ENCODE data around the gene NEIL3.
A peak's percentile ranks its signal among the peaks of the same experiment; 100 is the strongest.
"Not testable (repeated sequence)": the region's sequence is repeated elsewhere in the genome, so short reads cannot be mapped to it uniquely, and the experiment has no call there.

Gene NEIL3

DNA sequence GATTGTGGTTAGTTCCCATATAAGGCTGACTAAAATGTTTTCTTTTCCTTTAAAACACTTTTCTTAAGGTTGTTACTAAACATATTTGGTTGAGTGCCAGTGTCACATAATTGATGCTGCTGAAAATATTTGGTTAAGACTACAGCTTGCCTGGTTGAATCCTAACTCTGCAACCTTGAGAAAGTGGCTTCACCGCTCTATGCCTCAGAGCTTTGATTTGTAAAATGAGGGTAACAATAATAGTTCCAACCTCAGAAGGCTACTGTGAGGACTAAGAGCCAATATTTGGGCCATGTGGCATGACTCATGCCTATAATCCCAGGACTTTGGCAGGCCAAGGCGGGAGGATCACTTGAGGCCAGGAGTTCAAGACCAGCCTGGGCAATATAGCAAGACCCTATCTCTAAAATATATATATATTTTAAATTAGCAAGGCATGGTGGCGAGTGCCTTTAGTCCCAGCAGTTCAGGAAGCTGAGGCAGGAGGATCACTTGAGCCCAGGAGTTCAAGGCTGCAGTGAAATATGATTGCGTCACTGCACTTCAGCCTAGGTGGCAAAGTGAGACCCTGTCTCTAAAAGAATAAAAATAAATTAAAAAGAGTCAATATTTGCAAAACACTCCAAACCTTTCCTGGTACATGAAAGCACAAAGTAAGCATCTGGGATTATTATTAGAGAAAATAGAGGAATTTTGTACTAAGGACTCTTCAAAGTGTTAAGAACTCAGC lies 7.1 kb upstream of the NEIL3 start:
- no peak for DNase-seq

- DNase-seq: no peak
Observed at GRCh38 chr4:177304094-177304493, 5.6 kb upstream of the NEIL3 start.

GRCh38 chr4:177304864-177305263 lies 4.8 kb upstream of the NEIL3 start:
- DNase-seq: not testable (repeated sequence)

DNA sequence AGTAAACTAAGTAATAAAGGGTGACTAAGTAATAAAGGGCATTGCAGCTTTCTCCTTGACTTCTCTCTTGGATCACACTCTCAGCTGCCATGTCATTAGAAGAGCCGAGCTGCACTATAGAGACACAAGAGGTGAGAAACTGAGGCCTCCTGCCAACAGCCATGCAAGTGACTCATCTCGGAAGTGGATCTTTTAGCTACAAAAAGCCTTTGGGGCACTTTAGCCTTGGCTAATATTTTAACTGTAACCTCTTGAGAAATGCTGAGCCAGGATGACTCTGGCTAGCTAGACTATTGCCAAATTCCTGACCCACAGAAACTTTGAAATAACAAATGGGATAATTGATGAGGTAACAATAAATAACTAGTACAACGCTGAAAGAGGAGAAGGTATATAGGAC lies 1.5 kb upstream of the NEIL3 start:
- DNase-seq: peak in 1 of 5 experiments; percentile 40

DNA sequence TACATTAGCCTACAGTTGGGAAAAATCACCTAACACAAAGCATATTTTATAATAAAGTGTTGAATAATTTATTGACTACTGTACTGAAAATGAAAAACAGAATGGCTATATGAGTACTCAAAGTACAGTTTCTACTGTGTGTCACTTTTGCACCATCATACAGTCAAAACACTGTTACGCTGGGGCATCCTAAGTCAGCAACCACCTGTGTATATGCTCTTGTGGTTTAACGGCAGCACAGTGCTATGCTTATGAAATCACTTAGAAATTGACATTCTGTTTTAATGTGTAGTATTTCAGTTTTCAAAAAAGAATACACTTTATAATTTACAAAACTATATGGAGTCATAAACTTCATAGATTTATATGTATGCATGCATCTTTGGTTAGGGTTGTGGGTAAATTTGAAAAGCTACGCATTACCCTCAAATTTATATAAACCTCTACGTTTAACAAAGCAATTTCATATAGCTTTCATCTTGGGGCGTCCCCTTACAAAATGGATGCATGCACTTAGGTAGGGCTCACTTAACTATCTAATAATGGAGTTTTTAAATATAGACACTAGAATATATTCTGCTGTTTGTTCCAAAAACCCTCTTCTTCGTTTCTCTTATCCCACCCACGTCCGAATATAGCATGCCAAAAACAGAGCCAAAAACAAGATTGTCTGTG lies 690 bp upstream of the NEIL3 start:
- DNase-seq: peak in 1 of 5 experiments; percentile 93

DNA sequence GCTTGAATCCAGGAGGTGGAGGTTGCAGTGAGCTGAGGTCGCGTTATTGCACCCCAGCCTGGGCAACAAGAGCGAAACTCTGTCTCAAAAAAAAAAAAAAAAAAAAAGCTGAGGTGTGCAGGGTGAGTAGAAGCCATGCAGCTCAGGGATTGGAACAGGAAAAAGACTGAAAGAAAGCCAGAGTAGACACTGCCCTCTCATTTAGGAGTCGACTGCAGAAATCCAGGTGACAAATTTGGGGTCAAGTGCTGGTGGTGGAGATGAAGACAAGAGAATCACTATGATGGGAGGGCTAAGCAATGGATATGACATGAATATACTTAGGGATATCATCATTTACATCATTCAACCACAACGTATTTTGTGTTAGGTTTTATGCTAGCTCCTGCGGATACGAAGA lies 1.9 kb downstream of the NEIL3 start:
- DNase-seq: no peak

GRCh38 chr4:177313263-177313662 lies 3.6 kb downstream of the NEIL3 start:
- no peak for DNase-seq

DNA sequence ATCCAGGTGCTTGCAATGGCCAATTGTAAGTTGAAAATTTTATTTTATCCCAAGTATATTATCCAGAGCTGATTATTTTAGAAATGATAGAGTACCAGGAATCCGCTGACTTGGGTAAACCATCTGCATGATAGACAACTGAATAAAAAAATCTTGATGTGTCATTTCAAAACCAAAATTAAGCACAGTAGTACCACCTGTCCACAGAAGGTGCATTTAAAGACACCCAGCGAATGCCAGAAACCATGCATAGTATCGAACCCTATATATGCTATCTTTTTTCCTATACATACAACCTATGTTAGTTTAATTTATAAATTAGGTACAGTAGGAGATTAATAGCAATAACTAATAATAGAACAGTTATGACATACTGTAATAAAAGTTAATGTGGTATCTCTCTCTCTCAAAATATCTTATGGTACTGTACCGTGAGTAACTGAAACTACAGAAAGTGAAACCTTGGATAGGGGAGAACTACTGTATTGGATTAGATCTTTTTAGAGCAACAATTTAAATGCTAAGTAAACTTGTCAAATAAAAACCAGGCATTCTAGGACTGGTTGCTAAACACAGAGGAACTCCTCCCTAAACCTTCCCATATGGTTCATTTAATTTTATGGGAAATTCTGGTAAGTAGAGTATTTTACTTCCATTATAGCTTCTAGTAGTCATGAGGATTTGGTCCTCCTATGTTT lies 6.2 kb downstream of the NEIL3 start:
- peak in 1 of 5 experiments; percentile 51 for DNase-seq

- DNase-seq: no peak
Observed at GRCh38 chr4:177320721-177321120, 11.0 kb downstream of the NEIL3 start.

DNA sequence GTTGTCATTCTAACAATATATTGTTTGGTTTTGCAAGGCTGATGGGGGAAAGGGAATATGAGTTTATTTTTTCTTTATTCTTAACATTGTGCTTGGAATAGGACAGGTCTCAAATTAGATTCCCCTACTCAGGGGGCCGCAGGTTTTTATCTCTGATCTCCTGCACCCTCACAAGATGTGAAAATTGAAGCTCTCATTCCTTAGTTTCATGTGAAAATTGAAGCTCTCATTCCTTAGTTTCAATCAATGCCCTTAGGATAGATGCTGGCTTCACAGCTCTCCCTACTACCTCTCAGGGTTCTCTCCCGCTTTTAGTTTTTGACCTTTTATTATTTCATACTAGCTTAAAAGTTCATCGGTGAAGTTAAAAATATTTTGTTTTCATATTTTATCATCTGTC lies 12.0 kb downstream of the NEIL3 start:
- no peak for DNase-seq

DNA sequence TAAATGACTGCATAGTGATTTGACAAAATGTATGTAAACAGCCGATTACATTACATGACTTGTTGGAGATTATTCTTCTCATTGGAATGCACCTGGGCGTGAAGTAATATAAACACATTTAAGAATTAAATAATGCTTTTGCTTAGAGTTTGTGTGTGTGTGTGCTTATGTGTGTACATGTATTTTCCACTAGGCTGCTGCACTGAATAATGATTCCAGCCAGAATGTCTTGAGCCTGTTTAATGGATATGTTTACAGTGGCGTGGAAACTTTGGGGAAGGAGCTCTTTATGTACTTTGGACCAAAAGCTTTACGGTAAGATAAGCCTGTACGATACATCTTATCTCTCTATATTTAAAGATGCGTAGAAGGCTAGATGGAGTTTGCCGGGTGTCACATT lies 12.6 kb downstream of the NEIL3 start:
- no peak for DNase-seq

DNA sequence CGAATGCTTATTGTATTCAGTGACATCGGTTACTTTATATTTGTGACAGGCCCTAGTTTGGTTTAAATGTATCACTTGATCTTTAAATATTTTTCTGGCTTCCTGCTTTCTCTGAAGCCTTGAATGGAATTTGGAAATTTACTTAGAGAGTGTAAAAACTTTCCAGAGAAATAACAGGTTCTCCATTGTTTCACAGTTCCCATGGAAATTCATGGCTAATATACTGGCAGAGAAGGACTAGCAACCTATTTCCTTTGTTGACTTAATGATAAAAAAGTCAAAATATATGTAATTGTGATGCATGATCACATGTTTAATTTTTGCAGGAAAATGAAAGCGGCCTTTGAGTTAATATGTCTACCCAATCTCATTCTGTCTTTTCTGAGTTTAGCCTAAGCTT lies 13.2 kb downstream of the NEIL3 start:
- no peak for DNase-seq

- no peak for DNase-seq
Observed at GRCh38 chr4:177323416-177323815, 13.7 kb downstream of the NEIL3 start.

DNA sequence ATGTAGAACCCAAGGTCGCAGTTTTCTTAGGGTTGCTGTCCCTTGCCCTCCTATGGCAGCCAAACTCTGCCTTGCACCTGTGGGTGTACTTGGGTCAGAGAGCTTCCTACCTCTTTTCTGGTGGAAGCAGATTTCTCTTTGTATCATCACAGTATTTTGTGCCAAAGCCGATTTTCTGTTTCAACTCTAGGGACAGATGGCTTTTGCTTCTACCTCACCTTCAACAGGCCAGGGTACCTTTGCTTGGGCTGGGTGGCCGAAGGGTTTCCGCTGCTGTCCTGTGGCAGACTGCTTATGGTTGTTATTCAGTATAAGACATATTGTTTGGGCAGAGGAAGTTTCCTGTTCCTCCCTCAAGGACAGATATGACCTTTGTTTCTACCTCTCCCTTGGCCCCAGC lies 22.4 kb downstream of the NEIL3 start:
- no peak for DNase-seq

GRCh38 chr4:177339477-177340374 lies 30.1 kb downstream of the NEIL3 start:
- DNase-seq: peak in 2 of 5 experiments; percentile 7 to 79

GRCh38 chr4:177348348-177348747 lies 38.7 kb downstream of the NEIL3 start:
- DNase-seq: no peak

GRCh38 chr4:177349191-177349590 lies 39.5 kb downstream of the NEIL3 start:
- no peak for DNase-seq

DNA sequence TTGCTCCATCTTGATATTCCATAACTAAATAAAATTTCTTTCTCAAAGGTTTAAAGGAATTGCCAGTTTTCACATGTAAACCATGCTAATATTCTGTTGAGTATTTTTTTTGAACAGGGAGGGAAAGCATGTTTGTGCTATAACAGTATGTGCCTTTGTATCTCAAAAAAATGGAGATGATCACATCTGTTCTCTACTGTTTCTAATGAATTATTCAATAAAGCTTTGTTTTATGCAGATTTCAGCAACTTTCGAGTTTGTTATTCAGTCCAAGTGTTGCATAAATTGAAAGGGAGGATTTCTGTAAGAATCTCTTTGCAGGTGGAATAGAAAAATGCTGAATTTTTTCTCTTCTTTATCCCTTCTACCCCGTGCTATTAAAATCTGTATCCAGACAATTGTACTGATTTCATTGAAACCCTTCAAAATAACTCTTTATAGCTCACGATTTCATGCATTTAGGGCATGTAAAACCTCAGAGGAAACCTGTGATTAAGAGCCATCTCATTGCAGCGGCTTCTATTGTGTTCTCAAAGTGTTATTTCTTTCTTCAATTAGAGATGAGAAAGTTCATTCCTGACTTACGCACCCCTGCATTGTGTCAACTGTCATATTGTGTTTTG lies 42.1 kb downstream of the NEIL3 start:
- DNase-seq: no peak

DNA sequence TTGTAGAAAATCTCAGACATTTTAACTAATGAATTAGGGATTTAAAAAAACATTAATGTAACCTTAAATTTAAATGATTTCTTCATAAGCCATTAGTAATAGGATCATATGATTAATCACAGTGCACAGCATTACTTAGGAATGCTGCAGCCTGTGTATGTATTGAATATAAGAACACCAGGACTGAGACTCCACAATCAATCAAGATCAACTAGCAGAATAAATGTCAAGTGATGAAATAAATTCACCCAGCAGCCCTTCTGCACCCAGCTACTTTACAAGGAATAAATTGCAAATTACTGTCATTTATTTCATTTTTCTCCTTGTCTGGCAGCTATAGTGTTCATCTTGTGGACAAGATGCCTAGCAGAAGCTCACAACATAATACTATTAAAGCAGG lies 46.5 kb downstream of the NEIL3 start:
- no peak for DNase-seq

- no peak for DNase-seq
Observed at GRCh38 chr4:177356921-177357320, 47.2 kb downstream of the NEIL3 start.

DNA sequence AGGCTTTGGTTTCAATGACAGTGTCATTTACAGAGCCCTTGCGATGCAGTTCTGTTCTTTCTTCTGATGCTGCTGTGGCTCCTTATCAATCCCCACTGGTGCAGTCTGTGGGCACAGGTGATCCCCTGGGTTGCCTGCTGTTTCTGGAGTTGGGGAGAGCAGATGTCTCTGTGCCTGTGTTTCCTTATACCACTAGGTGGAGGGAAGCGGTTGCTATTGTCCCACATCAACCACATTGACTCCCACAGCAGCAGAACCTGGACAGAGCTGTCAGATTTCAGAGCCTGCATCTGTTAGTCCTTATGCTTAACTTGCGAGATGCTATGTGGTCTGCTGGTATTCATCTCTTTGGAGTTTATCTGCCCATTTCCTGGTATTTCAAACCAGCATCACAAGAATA lies 57.7 kb downstream of the NEIL3 start:
- DNase-seq: peak in 1 of 5 experiments; percentile 50

- no peak for DNase-seq
Observed at GRCh38 chr4:177369372-177369771, 59.7 kb downstream of the NEIL3 start.

Data from T-helper 2 cell (primary cell).